IMR-90 (cell line): ENCODE measurements around the gene NEK6.

Experiments
- CEBPB ChIP-seq: IDR thresholded peaks from 2 replicates; pipeline ENCODE4 v1.6.1; 2012; ENCODE audit warnings: low read depth, low read length, improper control_type of control experiment
- CTCF ChIP-seq: conservative IDR thresholded peaks from 2 replicates; pipeline ENCODE4 v1.5.1; 2012; ENCODE audit warnings: mild to moderate bottlenecking, low read depth, low read length, improper control_type of control experiment
- ELK1 ChIP-seq: fragments of 150-350 bp; IDR thresholded peaks from 2 replicates; pipeline ENCODE4 v1.6.1; 2016; ENCODE audit warnings: low read depth, mild to moderate bottlenecking, low read length, moderate library complexity, borderline replicate concordance
- FOS ChIP-seq: fragments of 150-350 bp; IDR thresholded peaks from 2 replicates; pipeline ENCODE4 v1.6.1; 2016; ENCODE audit warnings: low read depth, low read length
- MAFK ChIP-seq: IDR thresholded peaks from 2 replicates; pipeline ENCODE4 v1.6.1; 2012; ENCODE audit warnings: low read depth, low read length, improper control_type of control experiment
- MXI1 ChIP-seq: IDR thresholded peaks from 2 replicates; pipeline ENCODE4 v1.6.1; 2012; ENCODE audit warnings: low read depth, mild to moderate bottlenecking, low read length, moderate library complexity, borderline replicate concordance
- NFE2L2 ChIP-seq: fragments of 150-350 bp; IDR thresholded peaks from 2 replicates; pipeline ENCODE4 v1.6.1; 2016; ENCODE audit warnings: low read depth, mild to moderate bottlenecking, low read length
- POLR2A ChIP-seq: IDR thresholded peaks from 2 replicates; pipeline ENCODE4 v1.6.1; 2012; ENCODE audit warnings: mild to moderate bottlenecking, low read depth, low read length
- RAD21 ChIP-seq: IDR thresholded peaks from 2 replicates; pipeline ENCODE4 v1.6.1; 2012; ENCODE audit warnings: low read length, improper control_type of control experiment
- RFX5 ChIP-seq: IDR thresholded peaks from 2 replicates; pipeline ENCODE4 v1.8.0; 2012; ENCODE audit warnings: low read depth, mild to moderate bottlenecking, low read length, moderate library complexity
- SMC3 ChIP-seq: fragments of 150-350 bp; IDR thresholded peaks from 2 replicates; pipeline ENCODE4 v1.6.1; 2016; ENCODE audit warnings: low read depth, mild to moderate bottlenecking, antibody characterized with exemption, low read length, moderate library complexity
- USF2 ChIP-seq: fragments of 150-350 bp; IDR thresholded peaks from 2 replicates; pipeline ENCODE4 v1.6.1; 2017; ENCODE audit warnings: mild to moderate bottlenecking, antibody characterized with exemption, low read length, low read depth

GRCh38 chr9:124323904-124324303, 66.2 kb downstream of the NEK6 start:
- TF ChIP-seq CTCF (no peak), POLR2A (no peak), ELK1 (no peak), MAFK (no peak), FOS (no peak), RFX5 (no peak), USF2 (no peak), RAD21 (no peak), MXI1 (no peak), SMC3 (no peak), CEBPB (no peak), NFE2L2 (no peak)
